Uterus (tissue), 2 donors: Measurements from ENCODE around the gene PVALB.

Experiments
- CTCF ChIP-seq, 4 experiments: fragments of 200-600 bp in 2 of 4; fragments of 450-650 bp in 2 of 4; sonication (generic) in 2 of 4; IDR thresholded peaks; one replicate each; pipeline ENCODE4 v1.5.1; 2016 to 2019; ENCODE audit warnings: antibody characterized with exemption in 4 of 4, mild to moderate bottlenecking in 2 of 4, moderate library complexity in 1 of 4
- POLR2A ChIP-seq, 2 donors: fragments of 450-650 bp; IDR thresholded peaks; one replicate each; pipeline ENCODE4 v1.6.1; 2016; ENCODE audit warnings: antibody characterized with exemption in 2 of 2, mild to moderate bottlenecking in 1 of 2, moderate library complexity in 1 of 2

GRCh38 chr22:36758792-36759271 lies 58.0 kb downstream of the PVALB start:
- no peak for TF ChIP-seq CTCF (IDR thresholded peaks at IDR 0.05)
- TF ChIP-seq POLR2A (IDR thresholded peaks at IDR 0.05), result no peak
